ENCODE results near the gene FAM13C.

FAM13C gene

GRCh38 chr10:59257224-59257623 lies 105.1 kb downstream of the FAM13C start (continued):
- TF ChIP-seq ZNF280C (tag by site-specific recombination; IDR thresholded peaks at IDR 0.05), result no peak
- TF ChIP-seq ZNF398 (tag by site-specific recombination; IDR thresholded peaks at IDR 0.05), result no peak
- TF ChIP-seq ZBTB1 (tag by site-specific recombination; IDR thresholded peaks at IDR 0.05), result no peak
- no peak for TF ChIP-seq GLI4 (tag by site-specific recombination; IDR thresholded peaks at IDR 0.05)
- no peak for TF ChIP-seq OSR2 (tag by site-specific recombination; IDR thresholded peaks at IDR 0.05)
- TF ChIP-seq ZNF692 (tag by site-specific recombination; IDR thresholded peaks at IDR 0.05), result no peak
- TF ChIP-seq ZNF837 (tag by site-specific recombination; IDR thresholded peaks at IDR 0.05), result no peak
- no peak for TF ChIP-seq ZNF341 (tag by site-specific recombination; IDR thresholded peaks at IDR 0.05; ENCODE audit: low read depth)
- TF ChIP-seq ZNF37A (tag by site-specific recombination; IDR thresholded peaks at IDR 0.05), result no peak
- no peak for TF ChIP-seq ZNF777 (tag by site-specific recombination; IDR thresholded peaks at IDR 0.05; ENCODE audit: borderline replicate concordance)

- TF ChIP-seq ZNF121 (tag by site-specific recombination; IDR thresholded peaks at IDR 0.05) (no peak), ZNF335 (tag by site-specific recombination; conservative IDR thresholded peaks at IDR 0.05) (no peak), ZSCAN16 (tag by site-specific recombination; IDR thresholded peaks at IDR 0.05) (no peak), ZNF830 (tag by site-specific recombination; IDR thresholded peaks at IDR 0.05; ENCODE audit: low read depth) (no peak), ZNF266 (tag by site-specific recombination; IDR thresholded peaks at IDR 0.05; ENCODE audit: low read depth) (no peak), ELK4 (IDR thresholded peaks at IDR 0.05; ENCODE audit: borderline replicate concordance, low read depth, low read length) (no peak), KLF10 (tag by site-specific recombination; IDR thresholded peaks at IDR 0.05) (no peak), ZNF488 (tag by site-specific recombination; IDR thresholded peaks at IDR 0.05) (no peak), ZBTB7A (tag by site-specific recombination; IDR thresholded peaks at IDR 0.05; ENCODE audit: low read depth) (no peak), ZNF132 (tag by site-specific recombination; IDR thresholded peaks at IDR 0.05; ENCODE audit: borderline replicate concordance) (no peak), ZNF639 (tag by site-specific recombination; IDR thresholded peaks at IDR 0.05) (no peak)
- ChIA-PET POLR2A (interaction anchor here (0.6 kb wide), 1 partner anchor 59 kb away, joined by 3 read pairs; no protein-coding TSS in a partner anchor), CTCF (interaction anchor here (1.6 kb wide), 1 partner anchor 15 kb away, joined by 3 read pairs; no protein-coding TSS in a partner anchor)
- H3K36me3 ChIP-seq (ENCODE audit: control insufficient read depth in 2 of 2, insufficient read depth in 1 of 2, low read length in 2 of 2), result peaks cover 0 to 3% of the 10 kb centered on the region in 2 experiments; a peak in 1 of 3 replicates
- H3K9me3 ChIP-seq (ENCODE audit: control insufficient read depth, insufficient read depth, low read depth, low read length), result no peaks in the 10 kb centered on the region
- H3K4me3 ChIP-seq (ENCODE audit: low read depth, low read length), result no peak overlapping the region
- no peak overlapping the region for H3K27ac ChIP-seq (ENCODE audit: extremely low read depth, low read depth, low read length)
- H3K4me1 ChIP-seq (ENCODE audit: control insufficient read depth, insufficient read depth, low read length), result no peaks in the 10 kb centered on the region
These were observed 106.9 kb downstream of the FAM13C start for GRCh38 chr10:59255463-59255862.

Data from HEK293 (cell line).